ENCODE data around the gene ATAD1.
"Not testable (repeated sequence)": the region's sequence is repeated elsewhere in the genome, so short reads cannot be mapped to it uniquely, and the experiment has no call there.

ATAD1 gene

DNA sequence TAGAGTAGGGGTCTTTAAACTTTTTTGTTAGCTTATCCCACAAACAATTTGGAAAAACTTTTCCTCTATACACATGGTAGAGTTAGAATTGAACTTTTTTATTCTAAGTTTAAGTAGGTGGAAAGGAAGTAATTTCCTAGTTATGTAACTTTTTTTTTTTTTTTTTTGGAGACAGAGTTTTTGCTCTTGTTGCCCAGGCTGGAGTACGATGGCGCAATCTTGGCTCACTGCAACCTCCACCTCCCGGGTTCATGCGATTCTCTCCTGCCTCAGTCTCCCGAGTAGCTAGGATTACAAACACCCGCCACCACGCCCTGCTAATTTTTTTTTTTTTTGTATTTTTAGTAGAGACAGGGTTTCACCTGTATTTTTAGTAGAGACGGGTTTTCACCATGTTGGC lies 28.7 kb upstream of the ATAD1 start:
- DNase-seq (ENCODE audit: insufficient read length, low spot score); FAIRE-seq: not testable (repeated sequence)

- peak; percentile 46 for DNase-seq (ENCODE audit: insufficient read length, low spot score)
- peak; percentile 13 for FAIRE-seq
Measured at GRCh38 chr10:87846023-87846422, 28.0 kb upstream of the ATAD1 start.

GRCh38 chr10:87845624-87845998 lies 27.6 kb upstream of the ATAD1 start:
- no peak for FAIRE-seq
- no peak for DNase-seq (ENCODE audit: insufficient read length, low spot score)

DNA sequence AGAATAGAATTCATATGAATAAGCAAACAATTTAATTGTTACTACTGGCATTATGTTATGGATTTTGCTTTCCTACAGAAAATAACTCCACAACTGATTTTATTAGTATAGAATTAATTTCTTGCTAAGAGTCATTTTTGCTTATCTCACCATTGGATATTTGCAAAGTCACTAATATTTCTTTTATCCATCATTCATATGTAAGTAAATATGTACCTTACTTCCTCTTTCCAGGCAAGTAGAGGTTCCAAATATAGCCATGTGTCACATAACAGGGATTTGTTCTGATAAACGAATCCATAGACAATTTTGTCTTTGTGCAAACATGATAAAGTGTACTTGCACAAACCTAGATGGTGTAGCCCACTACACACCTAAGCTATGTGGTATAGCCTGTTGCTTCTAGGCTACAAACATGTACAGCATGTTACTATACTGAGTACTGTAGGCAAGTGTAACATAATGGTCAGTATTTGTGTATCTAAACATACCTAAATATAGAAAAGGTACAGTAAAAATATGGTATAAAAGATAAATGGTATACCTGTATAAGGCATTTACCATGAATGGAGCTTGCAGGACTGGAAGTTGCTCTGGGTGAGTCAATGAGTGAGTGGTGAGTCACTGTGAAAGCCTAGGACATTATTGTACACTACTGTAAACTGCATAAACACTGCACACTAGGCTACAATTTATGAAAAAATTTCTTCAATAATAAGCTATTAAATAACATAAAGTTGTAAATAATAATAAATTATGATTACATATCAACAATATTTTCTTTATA lies 27.0 kb upstream of the ATAD1 start:
- no peak for DNase-seq (ENCODE audit: insufficient read length, low spot score)
- no peak for FAIRE-seq

- DNase-seq (ENCODE audit: insufficient read length, low spot score) (no peak), FAIRE-seq (no peak)
Measured at GRCh38 chr10:87843714-87844113, 25.7 kb upstream of the ATAD1 start.

- FAIRE-seq (no peak), DNase-seq (ENCODE audit: insufficient read length, low spot score) (peak; percentile 31)
Measured at GRCh38 chr10:87842776-87843497, 24.9 kb upstream of the ATAD1 start.

GRCh38 chr10:87842220-87842641 lies 24.2 kb upstream of the ATAD1 start:
- no peak for DNase-seq (ENCODE audit: insufficient read length, low spot score)
- no peak for FAIRE-seq

GRCh38 chr10:87841186-87841585 lies 23.2 kb upstream of the ATAD1 start:
- DNase-seq (ENCODE audit: insufficient read length, low spot score) (no peak), FAIRE-seq (no peak)

DNA sequence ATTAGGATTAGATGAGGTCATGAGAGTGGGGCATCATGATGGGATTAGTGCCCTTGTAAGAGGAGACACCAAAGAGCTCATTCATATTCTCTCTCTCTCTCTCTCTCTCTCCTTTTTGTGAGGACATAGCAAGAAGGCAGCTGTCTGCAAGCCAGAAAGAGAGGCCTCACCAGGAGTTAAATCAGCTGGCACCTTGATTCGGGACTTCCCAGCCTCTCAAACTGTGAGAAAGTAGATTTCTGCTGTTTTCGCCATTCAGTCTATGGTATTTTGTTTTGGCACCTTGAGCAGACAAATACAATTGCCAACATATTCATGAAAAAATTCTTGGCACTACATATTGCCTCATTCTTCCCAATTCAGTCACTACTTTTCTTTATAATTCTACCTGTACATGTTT lies 20.6 kb upstream of the ATAD1 start:
- DNase-seq (ENCODE audit: insufficient read length, low spot score) (no peak), FAIRE-seq (no peak)

DNA sequence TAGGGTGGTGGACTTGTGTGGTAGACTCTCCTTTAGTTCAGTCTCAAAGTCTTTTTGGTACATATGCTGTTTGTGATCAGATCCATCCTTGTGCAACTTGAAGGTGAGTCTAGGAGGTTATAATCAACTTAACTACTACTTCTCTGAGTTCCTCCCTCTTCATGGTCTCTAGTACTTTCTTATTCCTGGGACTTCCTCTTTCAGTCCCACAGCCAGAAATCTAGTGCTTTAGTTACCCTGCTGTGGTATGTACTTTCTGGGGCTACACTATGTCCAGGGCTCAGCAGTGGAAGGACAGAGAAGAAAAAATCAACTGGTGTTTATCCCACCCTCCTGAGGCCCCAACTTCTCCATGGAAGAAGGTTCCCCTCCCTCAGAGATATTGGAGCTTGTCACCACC lies 19.4 kb upstream of the ATAD1 start:
- DNase-seq (ENCODE audit: insufficient read length, low spot score) (no peak), FAIRE-seq (no peak)

DNA sequence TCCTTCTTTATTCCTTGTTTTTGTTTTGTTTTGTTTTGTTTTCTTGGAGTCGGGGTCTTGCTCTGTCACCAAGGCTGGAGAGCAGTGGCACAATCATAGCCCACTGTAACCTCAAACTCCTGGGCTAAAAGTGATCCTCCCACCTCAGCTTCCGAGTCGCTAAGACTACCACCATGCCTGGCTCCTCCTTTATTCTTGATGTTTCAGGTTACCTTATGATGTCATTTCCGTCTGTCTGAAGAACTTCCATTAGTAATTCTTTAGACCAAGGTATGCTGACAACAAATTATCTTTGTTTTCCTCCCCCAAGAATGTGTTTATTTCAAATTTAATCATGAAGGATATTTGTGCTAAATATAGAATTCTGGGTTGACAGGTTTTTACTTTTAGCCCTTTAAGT lies 18.1 kb upstream of the ATAD1 start:
- DNase-seq (ENCODE audit: insufficient read length, low spot score), result no peak
- no peak for FAIRE-seq

DNA sequence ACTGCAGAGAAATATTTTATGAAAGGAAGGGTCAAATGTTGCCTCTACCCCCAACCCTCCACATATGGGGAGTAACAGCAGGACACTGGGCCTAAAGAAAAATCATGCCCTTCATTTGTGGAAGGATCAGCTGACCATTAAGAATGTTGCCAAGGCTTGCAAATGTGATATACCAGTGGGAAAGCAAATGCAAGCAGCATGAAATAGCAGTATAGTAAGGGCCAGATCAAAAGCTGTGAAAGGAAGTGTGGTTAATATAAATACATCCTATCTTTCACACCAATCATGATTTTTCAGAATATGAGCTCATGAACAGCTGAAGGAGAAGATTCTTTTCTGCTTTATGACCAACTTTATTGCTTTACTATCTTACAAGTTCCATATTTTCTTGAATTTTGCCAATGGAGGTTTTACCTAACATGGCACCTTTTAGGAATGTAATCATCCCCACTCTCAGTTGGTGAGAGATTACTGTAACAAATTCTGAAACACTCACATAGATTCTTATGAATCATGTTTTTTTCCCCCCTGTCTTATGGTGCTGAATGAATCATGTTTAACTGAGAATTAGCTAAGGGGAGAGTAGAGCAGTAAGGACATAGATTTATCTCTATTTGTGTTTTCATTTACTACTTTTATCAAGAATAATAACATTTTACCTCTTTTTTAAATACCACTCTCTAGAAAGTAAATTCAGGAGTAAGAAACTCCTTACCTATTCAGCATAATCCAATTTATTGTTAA lies 12.1 kb upstream of the ATAD1 start:
- FAIRE-seq (no peak), DNase-seq (ENCODE audit: insufficient read length, low spot score) (no peak)

DNA sequence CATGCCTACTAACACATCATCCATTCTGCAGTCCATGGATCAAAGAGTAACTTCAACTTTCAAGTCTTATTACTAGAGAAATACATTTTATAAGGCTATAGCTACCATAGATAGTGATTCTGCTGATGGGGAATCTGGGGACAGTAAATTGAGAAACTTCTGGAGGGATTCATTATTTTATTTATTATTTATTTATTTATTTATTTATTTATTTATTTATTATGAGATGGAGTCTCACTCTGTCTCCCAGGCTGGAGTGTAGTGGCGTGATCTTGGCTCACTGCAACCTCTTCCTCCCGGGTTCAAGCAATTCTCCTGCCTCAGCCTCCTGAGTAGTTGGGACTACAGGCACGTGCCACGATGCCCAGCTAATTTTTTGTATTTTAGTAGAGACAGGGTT lies 11.0 kb upstream of the ATAD1 start:
- DNase-seq (ENCODE audit: insufficient read length, low spot score); FAIRE-seq: not testable (repeated sequence)

GRCh38 chr10:87827681-87828080 lies 9.7 kb upstream of the ATAD1 start:
- no peak for FAIRE-seq
- DNase-seq (ENCODE audit: insufficient read length, low spot score), result no peak

DNA sequence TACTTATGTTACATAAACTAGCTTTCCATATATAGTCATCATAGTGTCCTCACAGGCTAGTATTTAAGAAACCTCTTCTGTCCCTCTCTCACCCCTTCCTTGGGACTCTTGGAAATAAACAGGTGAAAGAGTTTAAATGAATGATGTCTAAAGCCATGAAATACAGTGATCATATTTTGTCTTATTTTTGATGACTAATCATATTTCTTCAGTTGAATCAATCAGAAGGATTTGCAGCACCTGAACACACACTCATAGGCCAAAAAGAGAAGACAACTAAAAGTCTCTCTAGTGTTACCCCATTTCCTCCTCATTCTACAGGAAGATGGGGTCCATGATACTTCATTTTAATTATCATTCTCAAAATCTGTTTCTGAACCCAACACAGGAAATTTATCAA lies 8.6 kb upstream of the ATAD1 start:
- FAIRE-seq, result no peak
- DNase-seq (ENCODE audit: insufficient read length, low spot score), result no peak

DNA sequence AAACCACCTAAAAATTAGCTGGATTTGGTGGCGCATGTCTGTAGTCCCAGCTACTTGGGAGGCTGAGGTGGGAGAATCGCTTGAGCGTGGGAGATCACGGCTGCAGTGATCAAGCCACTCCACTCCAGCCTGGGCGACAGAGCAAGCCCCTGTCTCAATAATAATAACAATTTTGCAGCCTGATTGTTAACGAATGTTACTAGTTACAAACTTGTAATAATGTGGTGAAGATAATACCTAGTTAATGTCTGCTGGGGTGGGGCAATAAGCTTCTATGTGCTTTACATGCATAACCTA lies 1.2 kb upstream of the ATAD1 start:
- FAIRE-seq (no peak), DNase-seq (ENCODE audit: insufficient read length, low spot score) (no peak)

GRCh38 chr10:87818505-87819288 lies 671 bp upstream of the ATAD1 start:
- DNase-seq (ENCODE audit: insufficient read length, low spot score) (peak; percentile 33), FAIRE-seq (peak; percentile 42)

DNA sequence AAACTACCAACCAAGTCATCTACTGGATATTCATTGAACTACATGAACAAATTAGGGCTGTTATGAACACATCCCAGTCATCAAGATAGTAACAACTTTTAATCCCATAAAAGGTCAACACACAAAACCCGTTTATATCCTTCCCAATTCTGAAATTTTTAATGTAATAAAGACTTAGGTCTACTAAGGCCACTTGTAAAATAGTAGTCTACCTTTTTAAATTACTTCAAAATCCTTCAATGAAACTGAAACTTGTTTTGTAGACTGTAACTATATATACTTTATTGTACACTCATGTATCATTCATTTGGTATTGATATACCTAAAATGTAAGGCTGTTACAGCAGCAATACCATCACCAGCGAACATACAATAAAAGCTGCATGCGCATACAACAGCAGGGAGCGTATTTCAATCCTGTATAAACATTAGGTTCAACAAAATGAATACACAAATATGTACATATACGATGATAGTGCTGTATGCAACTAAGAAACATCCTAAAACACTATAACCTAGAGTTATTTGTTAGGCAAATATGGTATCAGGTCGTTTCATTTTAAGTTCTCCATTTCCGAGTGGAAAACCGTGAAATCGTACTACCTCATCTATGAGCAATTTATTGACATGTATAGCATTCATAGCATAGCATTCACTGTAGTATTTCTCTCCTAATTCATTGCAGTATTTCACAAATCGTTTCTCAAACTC lies 973 bp downstream of the ATAD1 start:
- DNase-seq (ENCODE audit: insufficient read length, low spot score), result no peak
- no peak for FAIRE-seq

GRCh38 chr10:87816163-87816897 lies 1.7 kb downstream of the ATAD1 start:
- FAIRE-seq (no peak), DNase-seq (ENCODE audit: insufficient read length, low spot score) (no peak)
